OCI-LY1 (cell line): ENCODE results near the gene MTPN.

ENCODE experiments used
- EZH2 ChIP-seq: fragments of 200-600 bp; sonication (generic), shearing (Covaris generic); IDR thresholded peaks from 2 replicates; pipeline ENCODE4 v1.8.0; 2017; ENCODE audit warnings: borderline replicate concordance, mixed run types, mild to moderate bottlenecking, antibody characterized with exemption, low read length, moderate library complexity, mixed read lengths
- TF ChIP-seq, protein P1 (sequence below): fragments of 200-600 bp; sonication (generic), shearing (Covaris generic); IDR thresholded peaks from 2 replicates; pipeline ENCODE4 v1.5.1; 2017; ENCODE audit warnings: mild to moderate bottlenecking, antibody characterized with exemption, low read length, moderate library complexity, mixed read lengths

DNA sequence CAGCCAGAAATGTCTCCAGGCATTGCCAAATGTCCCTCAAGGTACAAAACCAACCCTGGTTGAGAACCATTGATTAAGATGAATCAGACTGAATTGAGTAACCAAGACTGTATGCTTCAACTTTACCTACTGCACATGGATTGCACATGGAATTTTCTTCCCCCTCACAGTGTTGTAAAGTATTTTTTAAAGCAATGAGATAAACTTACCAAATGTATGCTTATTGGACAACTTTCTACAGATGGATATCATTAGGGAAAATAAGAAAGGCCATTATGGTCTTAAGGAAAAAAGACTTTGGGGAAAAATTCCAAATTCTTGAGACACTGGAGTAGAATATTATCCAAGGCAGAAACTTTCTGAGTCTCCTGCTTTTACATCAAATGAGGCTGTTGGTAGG, 20.9 kb upstream of the MTPN start:
- TF ChIP-seq, protein P1, sequence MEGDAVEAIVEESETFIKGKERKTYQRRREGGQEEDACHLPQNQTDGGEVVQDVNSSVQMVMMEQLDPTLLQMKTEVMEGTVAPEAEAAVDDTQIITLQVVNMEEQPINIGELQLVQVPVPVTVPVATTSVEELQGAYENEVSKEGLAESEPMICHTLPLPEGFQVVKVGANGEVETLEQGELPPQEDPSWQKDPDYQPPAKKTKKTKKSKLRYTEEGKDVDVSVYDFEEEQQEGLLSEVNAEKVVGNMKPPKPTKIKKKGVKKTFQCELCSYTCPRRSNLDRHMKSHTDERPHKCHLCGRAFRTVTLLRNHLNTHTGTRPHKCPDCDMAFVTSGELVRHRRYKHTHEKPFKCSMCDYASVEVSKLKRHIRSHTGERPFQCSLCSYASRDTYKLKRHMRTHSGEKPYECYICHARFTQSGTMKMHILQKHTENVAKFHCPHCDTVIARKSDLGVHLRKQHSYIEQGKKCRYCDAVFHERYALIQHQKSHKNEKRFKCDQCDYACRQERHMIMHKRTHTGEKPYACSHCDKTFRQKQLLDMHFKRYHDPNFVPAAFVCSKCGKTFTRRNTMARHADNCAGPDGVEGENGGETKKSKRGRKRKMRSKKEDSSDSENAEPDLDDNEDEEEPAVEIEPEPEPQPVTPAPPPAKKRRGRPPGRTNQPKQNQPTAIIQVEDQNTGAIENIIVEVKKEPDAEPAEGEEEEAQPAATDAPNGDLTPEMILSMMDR: no peak
- TF ChIP-seq EZH2: no peak
